H9 (cell line): Measurements from ENCODE around the gene FAM180B. TPM values are rescaled to one million over a fixed set of nuclear protein-coding genes. Genes with fewer than 3 reads are reported as not detected.

Source experiments
- DNase-seq: peaks from one replicate; pipeline ENCODE4 v3.0.0-alpha.2; 2017
- H2AFZ ChIP-seq: one replicate; pipeline ENCODE4 v1.6.1; 2013; ENCODE audit warnings: mild to moderate bottlenecking, low read length, control low read depth, moderate library complexity
- H2AK5ac ChIP-seq: 2 replicates; pipeline ENCODE4 v1.6.1; 2013; ENCODE audit warnings: low read length, control low read depth, mixed read lengths; ENCODE audit not compliant: insufficient read length
- H2BK120ac ChIP-seq: one replicate; pipeline ENCODE4 v1.6.1; 2013; ENCODE audit warnings: low read depth, mild to moderate bottlenecking, low read length, control low read depth, inconsistent platforms; ENCODE audit not compliant: poor library complexity, severe bottlenecking
- H2BK12ac ChIP-seq: 2 replicates; pipeline ENCODE4 v1.6.1; 2013; ENCODE audit warnings: low read length, control low read depth, mixed read lengths, low read depth; ENCODE audit not compliant: insufficient read length
- H2BK15ac ChIP-seq: 2 replicates; pipeline ENCODE4 v1.6.1; 2013; ENCODE audit warnings: low read depth, low read length, control low read depth
- H2BK20ac ChIP-seq: one replicate; pipeline ENCODE4 v1.6.1; 2013; ENCODE audit warnings: low read depth, mild to moderate bottlenecking, low read length, control low read depth, inconsistent platforms; ENCODE audit not compliant: poor library complexity, severe bottlenecking
- H2BK5ac ChIP-seq: 2 replicates; pipeline ENCODE4 v1.6.1; 2013; ENCODE audit warnings: low read length, control low read depth, mixed read lengths; ENCODE audit not compliant: insufficient read length
- H3K14ac ChIP-seq: 2 replicates; pipeline ENCODE4 v1.6.1; 2013; ENCODE audit warnings: low read length, control low read depth; ENCODE audit not compliant: insufficient read depth
- H3K18ac ChIP-seq: 2 replicates; pipeline ENCODE4 v1.6.1; 2013; ENCODE audit warnings: low read depth, mild to moderate bottlenecking, mixed read lengths, low read length, control low read depth; ENCODE audit not compliant: insufficient read length
- H3K23ac ChIP-seq: 2 replicates; pipeline ENCODE4 v1.6.1; 2013; ENCODE audit warnings: low read length, control low read depth, mixed read lengths, low read depth; ENCODE audit not compliant: insufficient read length
- H3K23me2 ChIP-seq: 2 replicates; pipeline ENCODE4 v1.6.1; 2013; ENCODE audit warnings: low read depth, mild to moderate bottlenecking, mixed read lengths, low read length, control low read depth; ENCODE audit not compliant: insufficient read length, poor library complexity, severe bottlenecking
- H3K27ac ChIP-seq: 2 replicates; pipeline ENCODE4 v1.5.1; 2013; ENCODE audit warnings: low read length, control low read depth, mixed read lengths, low read depth; ENCODE audit not compliant: insufficient read length
- H3K27me3 ChIP-seq: 2 replicates; pipeline ENCODE4 v1.6.1; 2013; ENCODE audit warnings: low read length, control low read depth, inconsistent platforms; ENCODE audit not compliant: insufficient read depth
- H3K4ac ChIP-seq: 2 replicates; pipeline ENCODE4 v1.6.1; 2013; ENCODE audit warnings: low read depth, mild to moderate bottlenecking, control low read depth, inconsistent platforms, low read length, moderate library complexity
- H3K4me1 ChIP-seq: 2 replicates; pipeline ENCODE4 v1.6.1; 2013; ENCODE audit warnings: low read length, control low read depth, inconsistent platforms; ENCODE audit not compliant: insufficient read depth
- H3K4me2 ChIP-seq: 2 replicates; pipeline ENCODE4 v1.6.1; 2013; ENCODE audit warnings: low read length, control low read depth, mixed read lengths; ENCODE audit not compliant: insufficient read length, insufficient read depth
- H3K56ac ChIP-seq: 2 replicates; pipeline ENCODE4 v1.6.1; 2013; ENCODE audit warnings: low read depth, mild to moderate bottlenecking, mixed read lengths, low read length, control low read depth; ENCODE audit not compliant: insufficient read length
- H3K79me1 ChIP-seq: 2 replicates; pipeline ENCODE4 v1.6.1; 2013; ENCODE audit warnings: low read depth, mild to moderate bottlenecking, moderate library complexity, low read length, control low read depth, inconsistent platforms; ENCODE audit not compliant: insufficient read depth, poor library complexity, severe bottlenecking
- H3K79me2 ChIP-seq: 2 replicates; pipeline ENCODE4 v1.6.1; 2013; ENCODE audit warnings: low read length, control low read depth, inconsistent platforms; ENCODE audit not compliant: insufficient read depth
- H3K9ac ChIP-seq: 2 replicates; pipeline ENCODE4 v1.6.1; 2013; ENCODE audit warnings: low read length, control low read depth, mixed read lengths; ENCODE audit not compliant: insufficient read length; ENCODE audit errors: extremely low read depth
- H3K9me3 ChIP-seq: one replicate; pipeline ENCODE4 v1.6.1; 2013; ENCODE audit warnings: low read depth, low read length, inconsistent platforms; ENCODE audit not compliant: control insufficient read depth
- H3T11ph ChIP-seq: one replicate; pipeline ENCODE4 v1.6.1; 2013; ENCODE audit warnings: mild to moderate bottlenecking, low read length, control low read depth, inconsistent platforms
- H4K20me1 ChIP-seq: one replicate; pipeline ENCODE4 v1.6.1; 2013; ENCODE audit not compliant: control insufficient read depth, insufficient read length, insufficient read depth
- H4K5ac ChIP-seq: 2 replicates; pipeline ENCODE4 v1.6.1; 2013; ENCODE audit warnings: low read depth, mild to moderate bottlenecking, mixed read lengths, low read length, control low read depth; ENCODE audit not compliant: insufficient read length
- H4K8ac ChIP-seq: replicated peaks from 2 replicates; pipeline ENCODE4 v1.6.1; 2013; ENCODE audit warnings: low read length, control low read depth, mixed read lengths, low read depth; ENCODE audit not compliant: insufficient read length
- H4K91ac ChIP-seq: 2 replicates; pipeline ENCODE4 v1.6.1; 2013; ENCODE audit warnings: low read depth, mild to moderate bottlenecking, moderate library complexity, mixed read lengths, low read length, control low read depth; ENCODE audit not compliant: insufficient read length
- H3K27ac Mint-ChIP-seq, 3 experiments: 2 replicates in 2 of 3; 3 replicates in 1 of 3; pipeline ENCODE4 v1.8.0; 2020 to 2021; ENCODE audit warnings: mixed read lengths in 3 of 3, mild to moderate bottlenecking in 1 of 3, moderate library complexity in 1 of 3
- H3K27me3 Mint-ChIP-seq: 2 replicates; pipeline ENCODE4 v1.8.0; 2021; ENCODE audit warnings: low read depth, mild to moderate bottlenecking, moderate library complexity, mixed read lengths
- H3K36me3 Mint-ChIP-seq, 3 experiments: 2 replicates in 2 of 3; 3 replicates in 1 of 3; pipeline ENCODE4 v1.8.0; 2020 to 2021; ENCODE audit warnings: low read depth in 3 of 3, mixed read lengths in 3 of 3; ENCODE audit not compliant: insufficient read depth in 1 of 3
- H3K4me1 Mint-ChIP-seq, 2 experiments: 2 replicates each; pipeline ENCODE4 v1.8.0; 2020; ENCODE audit warnings: mixed read lengths in 2 of 2
- H3K4me3 Mint-ChIP-seq, 2 experiments: 2 replicates in 1 of 2; 3 replicates in 1 of 2; pipeline ENCODE4 v1.8.0; 2020 to 2021; ENCODE audit warnings: mild to moderate bottlenecking in 2 of 2, mixed read lengths in 2 of 2, moderate library complexity in 1 of 2
- H3K9me3 Mint-ChIP-seq, 2 experiments: 2 replicates in 1 of 2; 3 replicates in 1 of 2; pipeline ENCODE4 v1.8.0; 2020; ENCODE audit warnings: mild to moderate bottlenecking in 2 of 2, mixed read lengths in 2 of 2, moderate library complexity in 1 of 2
- WGBS: extraction: QIAGEN DNeasy Blood & Tissue Kit; methylation state at CpG from one replicate; pipeline ENCODE4 v1.1.7; 2013; ENCODE audit warnings: missing lambda C conversion rate, low lambda C conversion rate, mixed read lengths; ENCODE audit not compliant: insufficient read length; ENCODE audit errors: extremely low coverage; 5-methylcytosine and 5-hydroxymethylcytosine counted together
- total RNA-seq: library from RNA; stranded (reverse); gene quantifications from 2 replicates; pipeline ENCODE4 v1.2.1, GENCODE V29; 2021
- TF ChIP-seq, protein P1 (sequence below): fragments of 200-600 bp; sonication (generic); conservative IDR thresholded peaks from 3 replicates; pipeline ENCODE4 v1.8.0; 2021; ENCODE audit warnings: antibody characterized with exemption, mild to moderate bottlenecking

The FAM180B gene
- total RNA-seq, 1 experiment from 2014 or later, result 0.37 TPM

GRCh38 chr11:47541070-47541469 is 45.4 kb upstream of the FAM180B start:
- H4K8ac ChIP-seq, result no peak overlapping the region
- no peak overlapping the region for H2BK12ac ChIP-seq
- no peak overlapping the region for H3K56ac ChIP-seq
- H2AK5ac ChIP-seq, result no peak overlapping the region
- H3K79me2 ChIP-seq, result peaks cover 66% of the 10 kb centered on the region; the same call in 1 of the 2 replicates
- no peak overlapping the region for H3K18ac ChIP-seq
- no peak overlapping the region for H2AFZ ChIP-seq
- H3K4me3 Mint-ChIP-seq, result no peak overlapping the region
- no peaks in the 10 kb centered on the region for H3K27me3 Mint-ChIP-seq
- H4K20me1 ChIP-seq, result no peaks in the 10 kb centered on the region
- H3K23ac ChIP-seq, result no peak overlapping the region
- no peaks in the 10 kb centered on the region for H3K9me3 ChIP-seq
- no peak overlapping the region for H2BK15ac ChIP-seq
- no peak for DNase-seq
- H3K4me1 Mint-ChIP-seq, result peaks cover 28 to 29% of the 10 kb centered on the region in 2 experiments
- no peak overlapping the region for H2BK120ac ChIP-seq
- H4K91ac ChIP-seq, result no peak overlapping the region
- no peak overlapping the region for H3K9ac ChIP-seq
- H3K4ac ChIP-seq, result no peak overlapping the region
- peak overlapping the region in 2 of 3 experiments; percentile 24 to 79; a peak in 3 of 7 replicates for H3K27ac Mint-ChIP-seq
- peaks cover 2 to 14% (median 11%) of the 10 kb centered on the region in 3 experiments; a peak in 6 of 7 replicates for H3K36me3 Mint-ChIP-seq
- H3K14ac ChIP-seq, result no peak overlapping the region
- H3K9me3 Mint-ChIP-seq, result no peaks in the 10 kb centered on the region
- no peak overlapping the region for H3K4me2 ChIP-seq
- peaks cover 3% of the 10 kb centered on the region for H3K79me1 ChIP-seq
- no peak overlapping the region for H3K27ac ChIP-seq
- H4K5ac ChIP-seq, result no peak overlapping the region
- H3K23me2 ChIP-seq, result no peaks in the 10 kb centered on the region
- H3T11ph ChIP-seq, result no peak overlapping the region
- H3K4me1 ChIP-seq, result peaks cover 4% of the 10 kb centered on the region; the same call in 1 of the 2 replicates
- no peak overlapping the region for H2BK20ac ChIP-seq
- no CpG with 5 or more reads among the region's 2 CpGs for WGBS
- TF ChIP-seq, protein P1, sequence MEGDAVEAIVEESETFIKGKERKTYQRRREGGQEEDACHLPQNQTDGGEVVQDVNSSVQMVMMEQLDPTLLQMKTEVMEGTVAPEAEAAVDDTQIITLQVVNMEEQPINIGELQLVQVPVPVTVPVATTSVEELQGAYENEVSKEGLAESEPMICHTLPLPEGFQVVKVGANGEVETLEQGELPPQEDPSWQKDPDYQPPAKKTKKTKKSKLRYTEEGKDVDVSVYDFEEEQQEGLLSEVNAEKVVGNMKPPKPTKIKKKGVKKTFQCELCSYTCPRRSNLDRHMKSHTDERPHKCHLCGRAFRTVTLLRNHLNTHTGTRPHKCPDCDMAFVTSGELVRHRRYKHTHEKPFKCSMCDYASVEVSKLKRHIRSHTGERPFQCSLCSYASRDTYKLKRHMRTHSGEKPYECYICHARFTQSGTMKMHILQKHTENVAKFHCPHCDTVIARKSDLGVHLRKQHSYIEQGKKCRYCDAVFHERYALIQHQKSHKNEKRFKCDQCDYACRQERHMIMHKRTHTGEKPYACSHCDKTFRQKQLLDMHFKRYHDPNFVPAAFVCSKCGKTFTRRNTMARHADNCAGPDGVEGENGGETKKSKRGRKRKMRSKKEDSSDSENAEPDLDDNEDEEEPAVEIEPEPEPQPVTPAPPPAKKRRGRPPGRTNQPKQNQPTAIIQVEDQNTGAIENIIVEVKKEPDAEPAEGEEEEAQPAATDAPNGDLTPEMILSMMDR, result no peak
- no peaks in the 10 kb centered on the region for H3K27me3 ChIP-seq
- H2BK5ac ChIP-seq, result no peak overlapping the region
